Transverse colon (tissue), 4 donors: Measurements from ENCODE around the gene FLT1.

Experiments
- CTCF ChIP-seq, 5 experiments: fragments of 200-600 bp in 3 of 5; fragments of 450-650 bp in 2 of 5; sonication (generic) in 3 of 5; IDR thresholded peaks; 1 replicate in 2 of 5; 2 replicates in 3 of 5; pipeline ENCODE4 v1.5.1; 2016 to 2017; ENCODE audit warnings: antibody characterized with exemption in 5 of 5, inconsistent platforms in 3 of 5, mild to moderate bottlenecking in 2 of 5, moderate library complexity in 1 of 5
- EP300 ChIP-seq: sonication (generic); formaldehyde crosslinking; IDR thresholded peaks from one replicate; pipeline ENCODE4 v1.6.1; 2017; ENCODE audit warnings: antibody characterized with exemption, low read depth
- POLR2A ChIP-seq: fragments of 450-650 bp; IDR thresholded peaks from one replicate; pipeline ENCODE4 v1.6.1; 2016; ENCODE audit warnings: antibody characterized with exemption, mild to moderate bottlenecking, moderate library complexity
- POLR2AphosphoS5 ChIP-seq, 3 donors: sonication (generic); formaldehyde crosslinking; IDR thresholded peaks; one replicate each; pipeline ENCODE4 v1.6.1; 2016; ENCODE audit warnings: antibody characterized with exemption in 3 of 3

- TF ChIP-seq CTCF (IDR thresholded peaks at IDR 0.05) (no peak), POLR2AphosphoS5 (IDR thresholded peaks at IDR 0.05) (no peak), EP300 (no peak), POLR2A (no peak)
These were observed 45.7 kb upstream of the FLT1 start for GRCh38 chr13:28540612-28541011.
